22Rv1 (cell line): ENCODE measurements around the gene CDC7.
"Not testable (repeated sequence)": the region's sequence is repeated elsewhere in the genome, so short reads cannot be mapped to it uniquely, and the experiment has no call there.

Experiments used
- H3K27ac ChIP-seq: fragments of 450-650 bp; 2 replicates; pipeline ENCODE4 v1.5.1; 2017
- ZFX ChIP-seq: fragments of 450-650 bp; IDR thresholded peaks from 2 replicates; pipeline ENCODE4 v1.6.1; 2017; ENCODE audit warnings: antibody characterized with exemption, borderline replicate concordance
- TF ChIP-seq, protein P1 (sequence below): fragments of 450-650 bp; IDR thresholded peaks from 2 replicates; pipeline ENCODE4 v1.5.1; 2017; ENCODE audit warnings: mild to moderate bottlenecking

CDC7 gene

DNA sequence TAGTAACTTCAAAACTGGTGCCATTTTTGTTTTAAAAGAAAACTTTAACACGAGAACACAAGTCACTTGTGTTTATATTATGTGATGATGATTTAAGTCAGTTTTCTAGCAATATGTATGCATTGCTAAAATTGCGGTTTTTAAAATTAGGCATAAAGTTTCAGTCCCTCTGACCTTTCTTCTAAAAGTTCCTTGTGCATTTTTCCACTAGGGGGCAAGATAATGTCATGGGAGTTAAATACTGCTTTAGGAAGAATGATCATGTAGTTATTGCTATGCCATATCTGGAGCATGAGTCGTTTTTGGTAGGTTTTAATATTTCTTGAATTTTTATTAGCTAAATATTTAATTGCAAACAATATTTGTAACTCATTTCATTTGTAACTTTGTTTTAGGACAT is 10.7 kb downstream of the CDC7 start:
- TF ChIP-seq ZFX = no peak
- TF ChIP-seq, protein P1, sequence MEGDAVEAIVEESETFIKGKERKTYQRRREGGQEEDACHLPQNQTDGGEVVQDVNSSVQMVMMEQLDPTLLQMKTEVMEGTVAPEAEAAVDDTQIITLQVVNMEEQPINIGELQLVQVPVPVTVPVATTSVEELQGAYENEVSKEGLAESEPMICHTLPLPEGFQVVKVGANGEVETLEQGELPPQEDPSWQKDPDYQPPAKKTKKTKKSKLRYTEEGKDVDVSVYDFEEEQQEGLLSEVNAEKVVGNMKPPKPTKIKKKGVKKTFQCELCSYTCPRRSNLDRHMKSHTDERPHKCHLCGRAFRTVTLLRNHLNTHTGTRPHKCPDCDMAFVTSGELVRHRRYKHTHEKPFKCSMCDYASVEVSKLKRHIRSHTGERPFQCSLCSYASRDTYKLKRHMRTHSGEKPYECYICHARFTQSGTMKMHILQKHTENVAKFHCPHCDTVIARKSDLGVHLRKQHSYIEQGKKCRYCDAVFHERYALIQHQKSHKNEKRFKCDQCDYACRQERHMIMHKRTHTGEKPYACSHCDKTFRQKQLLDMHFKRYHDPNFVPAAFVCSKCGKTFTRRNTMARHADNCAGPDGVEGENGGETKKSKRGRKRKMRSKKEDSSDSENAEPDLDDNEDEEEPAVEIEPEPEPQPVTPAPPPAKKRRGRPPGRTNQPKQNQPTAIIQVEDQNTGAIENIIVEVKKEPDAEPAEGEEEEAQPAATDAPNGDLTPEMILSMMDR = peak; percentile 78
- H3K27ac ChIP-seq = no peak overlapping the region

DNA sequence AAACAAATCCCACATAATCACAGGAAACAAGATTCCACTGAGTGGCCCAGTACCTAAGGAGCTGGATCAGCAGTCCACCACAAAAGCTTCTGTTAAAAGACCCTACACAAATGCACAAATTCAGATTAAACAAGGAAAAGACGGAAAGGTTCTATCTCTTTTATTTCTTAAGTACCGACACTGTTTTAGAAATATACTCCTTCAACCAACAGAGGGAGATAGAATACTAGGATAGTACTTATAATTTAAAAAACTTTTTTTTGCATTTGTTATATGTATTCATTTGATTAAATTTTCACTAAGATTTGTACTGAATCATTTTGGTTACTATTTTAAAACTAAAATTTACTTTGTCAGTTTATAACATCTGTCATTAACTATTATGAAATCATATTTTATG is 12.5 kb downstream of the CDC7 start:
- no peak for TF ChIP-seq ZFX
- TF ChIP-seq, protein P1 = no peak
- no peak overlapping the region for H3K27ac ChIP-seq

DNA sequence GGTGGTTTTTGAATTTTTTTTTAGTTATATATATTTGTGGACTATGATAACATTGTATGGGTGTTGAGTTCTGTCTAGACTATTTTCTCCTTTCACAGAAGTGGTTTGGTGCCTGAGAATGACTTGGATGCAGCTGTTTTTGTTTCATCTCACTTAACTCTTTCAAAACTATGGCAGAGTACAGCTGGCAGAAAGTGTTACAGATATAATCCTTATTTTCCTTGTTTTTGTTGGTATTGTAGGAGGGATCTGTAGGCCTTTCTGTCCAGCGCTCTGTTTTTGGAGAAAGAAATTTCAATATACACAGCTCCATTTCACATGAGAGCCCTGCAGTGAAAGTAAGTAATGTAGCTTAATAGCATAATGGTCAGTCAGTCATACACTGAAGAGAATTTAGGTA is 13.1 kb downstream of the CDC7 start:
- no peak for TF ChIP-seq ZFX
- TF ChIP-seq, protein P1 = no peak

DNA sequence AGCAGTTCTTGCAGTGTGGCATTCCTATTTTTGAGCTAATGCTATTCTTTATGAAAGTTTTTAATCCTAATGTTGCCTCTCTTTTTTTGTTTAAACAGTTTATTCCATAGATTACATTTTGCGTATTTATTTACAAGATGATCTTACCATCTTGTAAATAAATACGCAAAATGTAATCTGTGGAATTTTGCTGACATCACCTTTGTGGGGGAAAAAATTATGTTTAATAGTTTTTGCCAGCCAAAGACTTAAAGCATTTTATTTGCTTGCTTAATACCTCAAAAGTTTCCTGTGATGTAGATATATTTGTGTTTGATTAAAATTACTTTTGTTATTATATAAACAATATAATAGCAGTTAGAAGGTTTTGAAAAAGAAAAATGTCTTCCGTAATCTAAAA is 15.3 kb downstream of the CDC7 start:
- TF ChIP-seq ZFX = no peak
- TF ChIP-seq, protein P1 = no peak
- no peak overlapping the region for H3K27ac ChIP-seq

More for the DNA sequence above, 13.1 kb downstream of the CDC7 start:
- H3K27ac ChIP-seq = no peak overlapping the region

DNA sequence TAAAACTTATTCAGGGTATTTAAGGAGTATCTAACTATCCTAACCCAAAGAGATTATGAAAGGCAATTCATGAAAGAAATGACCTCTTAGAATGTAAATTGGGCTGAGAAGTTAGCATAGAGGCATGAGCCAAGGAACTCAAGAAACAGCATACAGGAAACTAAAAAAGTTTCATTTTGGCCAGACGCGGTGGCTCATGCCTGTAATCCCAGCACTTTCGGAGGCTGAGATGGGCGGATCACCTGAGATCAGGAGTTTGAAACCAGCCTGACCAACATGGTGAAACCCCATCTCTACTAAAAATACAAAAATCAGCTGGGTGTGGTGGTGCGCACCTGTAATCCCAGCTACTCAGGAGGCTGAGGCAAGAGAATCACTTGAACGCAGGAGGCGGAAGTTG is 16.0 kb downstream of the CDC7 start:
- not testable (repeated sequence) for H3K27ac ChIP-seq

DNA sequence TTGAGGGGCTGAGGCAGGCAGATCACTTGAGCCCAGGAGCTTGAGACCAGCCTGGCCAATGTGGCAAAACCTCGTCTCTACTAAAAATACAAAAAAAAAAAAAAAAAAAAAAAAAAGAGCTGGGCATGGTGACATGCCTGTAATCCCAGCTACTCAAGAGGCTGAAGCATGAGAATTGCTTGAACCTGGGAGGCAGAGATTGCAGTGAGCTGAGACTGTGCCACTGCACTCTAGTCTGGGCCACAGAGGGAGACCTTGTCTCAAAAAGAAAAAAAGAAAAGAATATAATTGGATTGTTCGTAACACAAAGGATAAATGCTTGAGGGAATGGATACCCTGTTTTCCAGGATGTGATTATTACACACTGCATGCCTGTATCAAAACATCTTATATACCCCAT is 18.5 kb downstream of the CDC7 start:
- not testable (repeated sequence) for H3K27ac ChIP-seq

DNA sequence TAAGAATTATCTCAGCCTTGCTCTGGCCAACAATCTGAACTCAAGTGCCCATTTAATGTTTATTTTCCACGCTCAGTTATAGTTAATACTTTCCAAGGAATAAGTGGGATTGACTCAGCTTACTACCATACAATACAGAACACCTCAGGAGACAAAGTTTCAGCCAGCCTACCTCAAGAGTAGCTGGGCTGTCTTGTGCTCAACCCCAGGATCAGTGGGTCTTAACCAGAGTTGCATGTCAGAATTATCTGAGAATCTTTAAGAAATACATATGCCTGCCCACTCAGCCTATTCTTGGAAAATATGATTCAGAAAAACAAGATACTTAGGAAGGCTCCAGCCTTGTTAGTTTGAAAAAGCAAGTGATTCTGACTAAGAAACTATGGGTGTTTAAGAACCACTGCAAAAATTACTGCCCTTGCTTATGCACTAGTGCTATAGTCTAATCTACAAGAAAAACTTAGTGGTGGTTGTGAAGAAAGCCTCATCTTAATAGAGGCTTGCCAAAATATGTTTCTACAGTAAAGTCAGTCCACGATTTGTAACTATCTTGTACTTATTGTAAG is 20.4 kb downstream of the CDC7 start:
- TF ChIP-seq, protein P1 = no peak
- TF ChIP-seq ZFX = no peak

DNA sequence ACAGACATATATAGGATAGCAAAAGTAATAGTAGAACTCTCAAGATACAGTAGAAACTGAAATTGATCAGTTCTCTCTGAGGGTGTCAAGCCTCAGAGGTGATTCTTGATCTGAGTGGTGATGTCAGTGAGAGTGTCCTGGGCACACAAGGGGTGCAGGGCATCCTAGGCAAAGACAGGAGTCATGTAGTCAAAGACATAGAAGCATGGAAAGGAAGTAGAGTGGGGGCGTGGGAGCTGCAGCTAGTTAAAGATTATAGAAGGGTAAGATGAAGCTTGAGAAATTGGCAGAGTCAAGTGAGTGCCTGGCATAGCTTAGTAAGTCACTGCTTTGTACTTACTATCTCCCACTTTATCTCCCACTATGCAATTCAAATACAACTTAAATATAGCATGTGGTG is 22.8 kb downstream of the CDC7 start:
- H3K27ac ChIP-seq = no peak overlapping the region
- no peak for TF ChIP-seq ZFX
- TF ChIP-seq, protein P1 = no peak

More for the DNA sequence above, 20.4 kb downstream of the CDC7 start:
- H3K27ac ChIP-seq = no peak overlapping the region
